ENCODE results near the gene GLT1D1.
"Not testable (repeated sequence)": the region's sequence is repeated elsewhere in the genome, so short reads cannot be mapped to it uniquely, and the experiment has no call there.

GLT1D1 gene

GRCh38 chr12:128820723-128821432 is 32.4 kb upstream of the GLT1D1 start:
- no peak for DNase-seq (ENCODE audit: low read depth in 2 of 2)

GRCh38 chr12:128823216-128823915 is 29.9 kb upstream of the GLT1D1 start:
- peak in 1 of 2 donors; percentile 19 for DNase-seq (ENCODE audit: low read depth in 2 of 2)

DNA sequence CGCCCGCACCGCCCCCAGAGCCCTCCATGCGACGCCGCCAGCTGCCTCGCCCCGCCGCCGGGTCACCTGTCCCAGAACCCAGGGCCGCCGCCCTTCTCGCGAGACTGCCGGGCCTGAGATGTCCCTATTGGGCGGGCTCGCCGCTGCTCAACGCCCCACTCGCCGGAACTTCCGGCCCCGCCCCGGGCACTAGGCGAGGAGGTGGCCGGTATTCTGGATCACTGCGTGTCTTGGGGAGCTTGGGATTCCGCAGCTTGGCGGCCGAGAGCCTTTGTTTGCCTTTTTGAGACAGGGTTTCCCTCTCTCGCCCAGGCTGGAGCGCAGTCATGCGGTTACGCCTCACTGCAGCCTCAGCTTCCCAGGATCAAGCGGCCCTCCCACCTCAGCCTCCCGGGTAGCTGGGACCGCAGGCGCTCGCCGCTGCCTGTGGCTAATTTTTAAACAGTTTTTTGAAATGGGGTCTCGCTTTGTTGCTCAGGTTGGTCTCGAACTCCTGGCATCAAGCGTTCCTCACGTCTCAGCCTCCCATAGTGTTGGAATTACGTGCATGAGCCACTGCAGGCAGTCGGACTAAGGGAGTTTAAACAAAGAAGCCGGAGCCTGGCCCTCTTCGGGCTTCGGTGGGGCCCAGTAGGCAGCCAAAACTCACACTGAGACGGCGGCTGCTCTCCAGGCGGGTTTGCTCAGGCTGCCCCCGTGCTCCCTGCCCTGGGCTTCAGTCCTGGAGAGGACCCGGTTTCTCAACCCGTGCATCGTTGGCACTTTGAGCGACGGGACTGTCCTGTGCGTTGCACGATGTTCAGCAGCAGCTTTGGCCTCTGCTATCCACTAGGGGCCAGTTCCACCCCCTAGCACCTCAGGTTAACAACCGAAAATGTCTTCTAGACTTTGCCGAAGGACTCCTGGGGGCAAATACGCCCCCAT is 29.1 kb upstream of the GLT1D1 start, which contains the start of gene SLC15A4:
TSS of gene SLC15A4 (minus strand) at position 43 of the 924 bp plus-strand sequence. CDS start at position 28, 15 bp downstream.
- peak; percentile 92 to 93 for DNase-seq (ENCODE audit: low read depth in 2 of 2)

- no peak for DNase-seq (ENCODE audit: low read depth in 2 of 2)
Measured at GRCh38 chr12:128825835-128826234, 27.4 kb upstream of the GLT1D1 start.

DNA sequence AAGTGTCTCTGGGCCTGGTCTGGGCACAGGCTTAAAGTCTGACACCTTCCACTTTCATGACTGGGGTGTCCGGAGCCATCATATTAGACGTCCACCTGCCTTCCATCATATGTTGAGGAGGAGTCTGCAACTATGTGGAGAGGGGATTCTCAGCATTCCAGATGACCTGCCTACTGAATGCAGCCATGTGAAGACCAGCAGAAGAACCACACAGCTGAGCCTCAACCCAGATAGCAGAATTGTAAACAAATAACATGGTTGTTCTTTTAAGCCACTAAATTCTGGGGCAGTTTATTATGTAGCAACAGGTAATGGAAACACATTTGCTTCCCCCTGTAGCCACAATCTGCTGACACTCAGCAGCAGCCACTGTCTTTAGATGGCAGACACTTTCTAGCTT is 25.6 kb upstream of the GLT1D1 start:
- DNase-seq (ENCODE audit: low read depth in 2 of 2) = no peak

DNA sequence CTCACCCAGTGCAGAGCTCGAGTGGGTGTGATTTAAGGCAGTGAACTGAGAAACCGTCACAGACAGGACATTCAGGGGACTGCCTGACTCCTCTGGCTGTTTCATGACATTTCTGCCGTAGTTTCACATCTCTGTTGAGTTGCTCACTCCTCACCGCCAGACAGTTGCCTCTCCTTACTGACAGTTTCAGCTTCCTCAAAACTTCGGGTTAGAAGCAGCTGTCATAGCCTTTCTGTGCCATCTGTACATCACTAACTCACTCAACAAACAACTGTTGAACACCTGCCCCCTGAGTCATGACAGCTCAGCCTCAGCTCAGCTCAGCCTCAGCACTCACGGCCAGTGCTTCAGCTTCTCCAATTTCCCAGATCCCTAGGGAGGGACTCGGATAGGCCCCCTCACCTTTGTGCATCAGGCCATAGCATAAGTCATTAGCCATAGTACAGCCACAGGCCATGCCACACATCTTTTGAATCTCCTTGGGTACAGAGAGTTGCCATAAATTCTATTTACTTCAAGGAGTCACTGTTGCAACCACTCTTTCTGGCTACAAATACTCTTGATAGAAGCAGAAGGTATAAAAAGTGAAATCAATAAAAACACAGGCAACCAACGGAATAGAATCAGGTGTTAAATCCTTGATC is 23.3 kb upstream of the GLT1D1 start:
- DNase-seq (ENCODE audit: low read depth in 2 of 2) = no peak

DNA sequence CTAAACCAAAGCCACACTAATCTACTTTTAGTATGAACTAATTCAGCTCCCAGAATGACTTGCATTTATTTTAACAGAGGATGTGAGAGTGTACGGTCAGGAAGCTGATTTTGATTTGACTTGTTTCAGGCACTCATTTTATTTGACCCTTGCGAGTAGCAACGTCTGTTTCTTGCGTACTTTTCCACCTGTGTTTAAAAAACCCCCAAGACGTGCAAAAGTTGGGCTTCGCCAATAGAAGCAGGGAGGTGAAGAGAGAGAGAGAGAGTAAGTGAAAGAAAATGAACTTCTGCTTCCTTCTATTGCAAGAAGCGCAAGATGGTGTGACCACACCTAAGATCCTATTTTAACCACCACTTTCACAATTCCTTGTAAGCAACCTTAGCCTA is 22.8 kb upstream of the GLT1D1 start:
- no peak for DNase-seq (ENCODE audit: low read depth in 2 of 2)

- no peak for DNase-seq (ENCODE audit: low read depth in 2 of 2)
Measured at GRCh38 chr12:128833418-128833817, 19.9 kb upstream of the GLT1D1 start.

DNA sequence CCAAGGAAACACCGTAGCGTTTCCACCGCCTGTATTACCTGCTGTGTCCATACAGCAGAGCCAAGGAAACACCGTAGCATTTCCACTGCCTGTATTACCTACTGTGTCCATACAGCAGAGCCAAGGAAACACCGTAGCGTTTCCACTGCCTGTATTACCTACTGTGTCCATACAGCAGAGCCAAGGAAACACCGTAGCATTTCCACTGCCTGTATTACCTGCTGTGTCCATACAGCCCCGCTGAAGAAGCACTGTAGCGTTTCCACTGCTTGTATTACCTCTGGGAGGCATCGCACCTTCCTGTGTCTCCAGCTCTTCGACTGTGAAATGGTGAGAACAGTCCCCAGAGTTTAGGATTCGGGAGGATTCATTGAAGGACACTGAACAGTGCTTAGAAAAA is 13.4 kb upstream of the GLT1D1 start:
- not testable (repeated sequence) for DNase-seq (ENCODE audit: low read depth in 2 of 2)

- DNase-seq (ENCODE audit: low read depth in 2 of 2) = no peak
Measured at GRCh38 chr12:128840862-128841468, 12.3 kb upstream of the GLT1D1 start.

DNA sequence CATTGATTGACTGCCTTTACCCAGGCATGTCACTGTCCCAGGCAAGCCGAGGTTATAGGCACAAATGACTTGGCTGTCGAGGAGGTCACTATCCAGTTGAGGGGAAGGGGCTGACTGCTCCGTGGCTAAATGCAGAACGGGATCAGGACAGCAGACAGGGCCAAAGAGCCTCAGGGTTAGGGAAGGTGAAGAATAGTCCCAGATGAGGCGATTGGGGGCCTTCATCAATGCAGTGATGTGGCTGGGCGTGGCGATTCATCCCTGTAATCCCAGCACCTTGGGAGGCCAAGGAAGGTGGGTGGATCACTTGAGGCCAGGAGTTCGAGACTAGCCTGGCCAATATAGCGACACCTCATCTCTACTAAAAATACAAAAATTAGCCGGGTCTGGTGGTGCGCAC is 10.7 kb upstream of the GLT1D1 start:
- no peak for DNase-seq (ENCODE audit: low read depth in 2 of 2)

DNA sequence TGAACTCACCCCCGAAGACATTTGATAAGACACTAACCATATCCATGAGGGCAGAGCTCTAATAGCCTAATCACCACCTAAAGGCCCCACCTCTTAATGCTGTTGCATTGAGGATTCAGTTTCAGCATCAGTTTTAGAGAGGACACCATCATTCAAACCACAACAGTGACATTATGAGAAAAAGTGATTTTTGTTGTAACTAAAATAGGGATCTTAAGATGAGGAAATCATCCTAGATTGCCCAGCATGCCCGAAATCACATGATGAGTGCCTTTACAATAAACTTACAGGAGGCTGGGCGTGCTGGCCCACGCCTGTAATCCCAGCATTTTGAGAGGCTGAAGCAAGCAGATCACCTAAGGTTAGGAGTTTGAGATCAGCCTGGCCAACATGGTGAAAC is 9.7 kb upstream of the GLT1D1 start:
- DNase-seq (ENCODE audit: low read depth in 2 of 2) = no peak

DNA sequence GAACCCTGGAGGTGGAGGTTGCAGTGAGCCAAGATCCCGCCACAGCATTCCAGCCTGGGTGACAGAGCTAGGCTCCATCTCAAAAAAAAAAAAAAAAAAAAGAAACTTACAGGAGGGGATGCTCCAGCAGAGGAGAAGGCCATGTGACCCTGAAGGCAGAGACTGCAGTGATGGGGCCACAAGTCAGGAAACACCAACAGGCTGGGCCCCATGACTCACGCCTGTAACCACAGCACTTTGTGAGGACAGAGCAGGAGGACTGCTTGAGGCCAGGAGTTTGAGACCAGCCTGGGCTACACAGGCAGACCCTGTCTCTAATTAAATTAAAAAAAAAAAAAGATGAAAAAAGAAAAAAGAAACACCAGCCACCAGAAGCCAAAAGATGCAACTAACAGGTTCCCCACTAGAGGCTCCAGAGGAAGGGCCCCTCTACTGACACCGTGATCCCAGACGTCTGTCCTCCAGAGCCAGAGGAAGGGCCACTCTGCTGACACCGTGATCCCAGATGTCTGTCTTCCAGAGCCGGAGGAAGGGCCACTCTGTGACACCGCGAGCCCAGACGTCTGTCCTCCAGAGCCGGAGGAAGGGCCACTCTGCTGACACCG is 9.1 kb upstream of the GLT1D1 start:
- no peak for DNase-seq (ENCODE audit: low read depth in 2 of 2)

- DNase-seq (ENCODE audit: low read depth in 2 of 2) = not testable (repeated sequence)
Measured at GRCh38 chr12:128846671-128847070, 6.6 kb upstream of the GLT1D1 start.

DNA sequence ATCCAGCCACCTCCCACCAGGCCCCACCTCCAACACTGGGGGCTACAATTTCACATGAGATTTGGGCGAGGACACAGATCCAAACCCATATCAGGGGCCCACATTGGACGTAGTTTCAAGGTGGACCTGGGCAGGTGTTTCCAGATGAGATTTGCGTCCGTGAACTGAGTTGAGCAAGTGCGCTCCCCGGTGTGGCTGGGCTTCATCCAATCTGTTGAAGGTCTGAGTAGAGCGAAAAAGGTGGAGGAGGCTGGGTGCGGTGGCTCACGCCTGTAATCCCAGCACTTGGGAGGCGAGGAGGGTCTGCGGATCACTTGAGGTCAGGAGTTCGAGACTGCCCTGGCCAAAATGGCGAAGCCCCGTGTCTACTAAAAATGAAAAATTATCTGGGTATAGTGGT is 4.9 kb upstream of the GLT1D1 start:
- DNase-seq (ENCODE audit: low read depth in 2 of 2) = no peak

- not testable (repeated sequence) for DNase-seq (ENCODE audit: low read depth in 2 of 2)
Measured at GRCh38 chr12:128849806-128850205, 3.5 kb upstream of the GLT1D1 start.

GRCh38 chr12:128850400-128850799 is 2.9 kb upstream of the GLT1D1 start:
- no peak for DNase-seq (ENCODE audit: low read depth in 2 of 2)

DNA sequence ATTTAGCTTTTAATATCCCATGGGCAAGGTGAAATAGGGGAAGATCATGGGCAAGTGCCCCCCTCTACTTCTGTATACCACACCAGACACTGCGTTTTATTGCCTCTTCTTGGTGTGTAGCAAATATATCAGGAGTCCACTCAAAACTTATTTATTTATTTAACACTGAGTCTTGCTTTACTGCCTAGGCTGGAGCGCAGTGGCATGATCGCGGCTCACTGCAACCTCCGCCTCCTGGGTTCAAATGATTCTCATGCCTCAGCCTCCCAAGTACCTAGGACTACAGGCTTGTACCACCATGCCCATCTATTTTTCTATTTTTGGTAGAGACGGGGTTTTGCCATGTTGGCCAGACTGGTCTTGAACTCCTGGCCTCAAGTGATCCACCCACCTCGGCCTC is 1.8 kb upstream of the GLT1D1 start:
- DNase-seq (ENCODE audit: low read depth in 2 of 2) = not testable (repeated sequence)

GRCh38 chr12:128852026-128852698 is 1.1 kb upstream of the GLT1D1 start:
- DNase-seq (ENCODE audit: low read depth in 2 of 2) = no peak

GRCh38 chr12:128853600-128854197 is 421 bp downstream of the GLT1D1 start:
- no peak for DNase-seq (ENCODE audit: low read depth in 2 of 2)

Measured in stimulated activated CD8-positive, alpha-beta memory T cell treated with anti-CD3 and anti-CD28 coated beads, Interleukin-2, amount 100 ng/mL, for 48 hours (primary cell).